Panc1 (cell line): ENCODE measurements around the gene TLCD3B. TPM values are rescaled to one million over a fixed set of nuclear protein-coding genes. Genes with fewer than 3 reads are reported as not detected.
A peak's percentile ranks its signal among the peaks of the same experiment; 100 is the strongest.

Experiments used
- ATAC-seq: fragments of 200-7000 bp; cut with Tn5 transposase; 2 replicates; pipeline ENCODE4 v1.9.1; 2020; ENCODE audit warnings: mild to moderate bottlenecking, moderate library complexity
- BruUV-seq: library from RNA; stranded (reverse); fragments of 400-500 nt; replicated peaks from 2 replicates; lab custom pipeline; 2021; lab: Mats Ljungman, UMichigan
- CTCF ChIA-PET: fragments of 300-600 bp; sonication (Branson Sonifier 250); formaldehyde crosslinking; loops from one replicate; lab custom pipeline; 2022; ENCODE audit warnings: antibody characterized with exemption; lab: Charles Lee
- POLR2A ChIA-PET: fragments of 300-600 bp; sonication (Branson Sonifier 250); formaldehyde crosslinking; loops from one replicate; lab custom pipeline; 2022; ENCODE audit warnings: antibody characterized with exemption; lab: Charles Lee
- DNase-seq: peaks from one replicate; pipeline ENCODE4 v3.0.0-alpha.2; 2010; ENCODE audit warnings: low read depth, low spot score
- H3K27ac ChIP-seq: 2 replicates; pipeline ENCODE4 v1.5.1; 2011; ENCODE audit warnings: mild to moderate bottlenecking, low read length, inconsistent platforms
- H3K27me3 ChIP-seq: fragments of 200-500 bp; sonication (Bioruptor generic); 2 replicates; pipeline ENCODE4 v1.6.0; 2014; ENCODE audit warnings: low read length, inconsistent platforms; ENCODE audit not compliant: control insufficient read depth, insufficient read depth
- H3K36me3 ChIP-seq: fragments of 200-500 bp; sonication (Bioruptor generic); 2 replicates; pipeline ENCODE4 v1.5.1; 2014; ENCODE audit warnings: inconsistent platforms, mild to moderate bottlenecking, low read length, moderate library complexity; ENCODE audit not compliant: control insufficient read depth, insufficient read depth
- H3K4me1 ChIP-seq: 2 replicates; pipeline ENCODE4 v1.5.1; 2011; ENCODE audit warnings: inconsistent platforms, mild to moderate bottlenecking, low read length, moderate library complexity; ENCODE audit not compliant: control insufficient read depth, insufficient read depth
- H3K4me3 ChIP-seq, 2 experiments: 2 replicates each; pipeline ENCODE4 v1.5.1; 2011 to 2012; ENCODE audit warnings: low read depth in 2 of 2, low read length in 2 of 2, mild to moderate bottlenecking in 2 of 2, inconsistent platforms in 1 of 2, moderate library complexity in 1 of 2
- H3K9me3 ChIP-seq: fragments of 200-500 bp; sonication (Bioruptor generic); 2 replicates; pipeline ENCODE4 v1.5.1; 2014; ENCODE audit warnings: low read depth, mild to moderate bottlenecking, inconsistent platforms, low read length, moderate library complexity; ENCODE audit not compliant: control insufficient read depth, insufficient read depth
- POLR2AphosphoS5 ChIP-seq: IDR thresholded peaks from 2 replicates; pipeline ENCODE4 v1.6.1; 2012; ENCODE audit warnings: mild to moderate bottlenecking, low read depth, low read length, moderate library complexity
- SIN3A ChIP-seq: IDR thresholded peaks from 2 replicates; pipeline ENCODE4 v1.6.1; 2012; ENCODE audit warnings: low read depth, mild to moderate bottlenecking, low read length, moderate library complexity, borderline replicate concordance; ENCODE audit not compliant: insufficient read depth
- TCF7L2 ChIP-seq: IDR thresholded peaks from 2 replicates; pipeline ENCODE4 v1.6.1; 2011; ENCODE audit warnings: mild to moderate bottlenecking, low read depth, low read length, inconsistent platforms
- in situ Hi-C: cut with HindIII; loops from 2 replicates; pipeline ENCODE4 v1.10.0; 2016; ENCODE audit warnings: low sequenced_read_pairs, low pct_unique_long_range_greater_than_20kb
- intact Hi-C: fragments of 100-400 bp; cut with micrococcal nuclease; formaldehyde crosslinking; loops from one replicate; pipeline ENCODE4 v1.10.0; 2022; ENCODE audit not compliant: unreplicated experiment
- total RNA-seq: library from RNA; stranded (reverse); gene quantifications from one replicate; pipeline ENCODE4 v1.2.1, GENCODE V29; 2021; ENCODE audit not compliant: unreplicated experiment
- TF ChIP-seq, protein P1 (sequence below): fragments of 450-650 bp; IDR thresholded peaks from 2 replicates; pipeline ENCODE4 v1.5.1; 2017; ENCODE audit warnings: mild to moderate bottlenecking
- TF ChIP-seq, protein P2 (sequence below), 2 experiments: IDR thresholded peaks; 2 replicates each; pipeline ENCODE4 v1.6.1; 2011 to 2012; ENCODE audit warnings: low read depth in 2 of 2, control low read depth in 1 of 2, low read length in 1 of 2, mild to moderate bottlenecking in 1 of 2, moderate library complexity in 1 of 2; ENCODE audit not compliant: insufficient read depth in 1 of 2

The TLCD3B gene
- total RNA-seq, 1 experiment from 2014 or later, result 3.5 TPM

DNA sequence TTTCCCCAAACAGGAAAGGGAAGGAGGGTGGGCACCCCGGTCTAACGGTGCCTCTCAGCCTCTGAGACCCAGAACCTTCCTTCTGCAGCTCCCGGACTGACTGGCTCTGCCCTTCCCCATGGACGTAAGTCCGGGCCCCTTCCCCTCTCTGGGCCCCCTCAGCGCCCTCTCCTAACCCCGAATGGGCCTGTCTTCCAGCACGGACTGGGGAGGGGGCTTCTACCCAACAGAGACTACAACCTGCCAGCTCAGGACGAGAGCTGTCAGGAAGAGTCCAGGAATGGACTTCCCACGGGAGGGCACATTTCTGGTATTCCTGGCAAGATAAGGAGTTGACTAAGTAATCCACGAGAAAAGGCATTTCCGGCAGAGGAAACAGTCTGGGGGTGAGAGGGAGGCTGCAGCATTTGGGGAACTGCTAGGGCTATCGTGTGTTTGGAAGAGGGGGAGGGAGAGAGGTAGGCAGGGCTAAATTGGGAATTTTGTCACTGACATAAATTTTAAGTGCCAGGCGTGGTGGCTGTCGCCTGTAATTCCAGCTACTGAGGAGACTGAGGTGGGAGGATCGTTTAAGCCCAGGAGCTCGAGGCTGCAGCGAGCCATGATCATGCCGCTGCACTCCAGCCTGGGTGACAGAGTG, 22.4 kb upstream of the TLCD3B start:
- TF ChIP-seq, protein P1, sequence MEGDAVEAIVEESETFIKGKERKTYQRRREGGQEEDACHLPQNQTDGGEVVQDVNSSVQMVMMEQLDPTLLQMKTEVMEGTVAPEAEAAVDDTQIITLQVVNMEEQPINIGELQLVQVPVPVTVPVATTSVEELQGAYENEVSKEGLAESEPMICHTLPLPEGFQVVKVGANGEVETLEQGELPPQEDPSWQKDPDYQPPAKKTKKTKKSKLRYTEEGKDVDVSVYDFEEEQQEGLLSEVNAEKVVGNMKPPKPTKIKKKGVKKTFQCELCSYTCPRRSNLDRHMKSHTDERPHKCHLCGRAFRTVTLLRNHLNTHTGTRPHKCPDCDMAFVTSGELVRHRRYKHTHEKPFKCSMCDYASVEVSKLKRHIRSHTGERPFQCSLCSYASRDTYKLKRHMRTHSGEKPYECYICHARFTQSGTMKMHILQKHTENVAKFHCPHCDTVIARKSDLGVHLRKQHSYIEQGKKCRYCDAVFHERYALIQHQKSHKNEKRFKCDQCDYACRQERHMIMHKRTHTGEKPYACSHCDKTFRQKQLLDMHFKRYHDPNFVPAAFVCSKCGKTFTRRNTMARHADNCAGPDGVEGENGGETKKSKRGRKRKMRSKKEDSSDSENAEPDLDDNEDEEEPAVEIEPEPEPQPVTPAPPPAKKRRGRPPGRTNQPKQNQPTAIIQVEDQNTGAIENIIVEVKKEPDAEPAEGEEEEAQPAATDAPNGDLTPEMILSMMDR, result no peak
- TF ChIP-seq, protein P2, sequence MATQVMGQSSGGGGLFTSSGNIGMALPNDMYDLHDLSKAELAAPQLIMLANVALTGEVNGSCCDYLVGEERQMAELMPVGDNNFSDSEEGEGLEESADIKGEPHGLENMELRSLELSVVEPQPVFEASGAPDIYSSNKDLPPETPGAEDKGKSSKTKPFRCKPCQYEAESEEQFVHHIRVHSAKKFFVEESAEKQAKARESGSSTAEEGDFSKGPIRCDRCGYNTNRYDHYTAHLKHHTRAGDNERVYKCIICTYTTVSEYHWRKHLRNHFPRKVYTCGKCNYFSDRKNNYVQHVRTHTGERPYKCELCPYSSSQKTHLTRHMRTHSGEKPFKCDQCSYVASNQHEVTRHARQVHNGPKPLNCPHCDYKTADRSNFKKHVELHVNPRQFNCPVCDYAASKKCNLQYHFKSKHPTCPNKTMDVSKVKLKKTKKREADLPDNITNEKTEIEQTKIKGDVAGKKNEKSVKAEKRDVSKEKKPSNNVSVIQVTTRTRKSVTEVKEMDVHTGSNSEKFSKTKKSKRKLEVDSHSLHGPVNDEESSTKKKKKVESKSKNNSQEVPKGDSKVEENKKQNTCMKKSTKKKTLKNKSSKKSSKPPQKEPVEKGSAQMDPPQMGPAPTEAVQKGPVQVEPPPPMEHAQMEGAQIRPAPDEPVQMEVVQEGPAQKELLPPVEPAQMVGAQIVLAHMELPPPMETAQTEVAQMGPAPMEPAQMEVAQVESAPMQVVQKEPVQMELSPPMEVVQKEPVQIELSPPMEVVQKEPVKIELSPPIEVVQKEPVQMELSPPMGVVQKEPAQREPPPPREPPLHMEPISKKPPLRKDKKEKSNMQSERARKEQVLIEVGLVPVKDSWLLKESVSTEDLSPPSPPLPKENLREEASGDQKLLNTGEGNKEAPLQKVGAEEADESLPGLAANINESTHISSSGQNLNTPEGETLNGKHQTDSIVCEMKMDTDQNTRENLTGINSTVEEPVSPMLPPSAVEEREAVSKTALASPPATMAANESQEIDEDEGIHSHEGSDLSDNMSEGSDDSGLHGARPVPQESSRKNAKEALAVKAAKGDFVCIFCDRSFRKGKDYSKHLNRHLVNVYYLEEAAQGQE (IDR thresholded peaks at IDR 0.05; ENCODE audit: insufficient read depth in 1 of 2, low read depth in 2 of 2, low read length in 1 of 2), result no peak
- TF ChIP-seq SIN3A (no peak), POLR2AphosphoS5 (no peak), TCF7L2 (no peak)
- Histone ChIP-seq H3K9me3 (no peaks in the 10 kb centered on the region), H3K4me3 (peak overlapping the region; percentile 86 to 94), H3K27ac (peak overlapping the region; percentile 88), H3K27me3 (no peaks in the 10 kb centered on the region), H3K4me1 (peaks cover 19% of the 10 kb centered on the region), H3K36me3 (no peaks in the 10 kb centered on the region; the same call in 1 of the 2 replicates)
- ChIA-PET POLR2A (interaction anchor here (0.6 to 1.4 kb wide), 2 partner anchors 8 to 12 kb away, joined by 4 to 5 read pairs; partner anchors contain the start of gene ALDOA), CTCF (no interaction called here)
- ATAC-seq, result peak; percentile 44
- in situ Hi-C loops (no loop called here), intact Hi-C loops (no loop called here)
- TSS peak; percentile 87 for BruUV-seq
- no peak for DNase-seq

DNA sequence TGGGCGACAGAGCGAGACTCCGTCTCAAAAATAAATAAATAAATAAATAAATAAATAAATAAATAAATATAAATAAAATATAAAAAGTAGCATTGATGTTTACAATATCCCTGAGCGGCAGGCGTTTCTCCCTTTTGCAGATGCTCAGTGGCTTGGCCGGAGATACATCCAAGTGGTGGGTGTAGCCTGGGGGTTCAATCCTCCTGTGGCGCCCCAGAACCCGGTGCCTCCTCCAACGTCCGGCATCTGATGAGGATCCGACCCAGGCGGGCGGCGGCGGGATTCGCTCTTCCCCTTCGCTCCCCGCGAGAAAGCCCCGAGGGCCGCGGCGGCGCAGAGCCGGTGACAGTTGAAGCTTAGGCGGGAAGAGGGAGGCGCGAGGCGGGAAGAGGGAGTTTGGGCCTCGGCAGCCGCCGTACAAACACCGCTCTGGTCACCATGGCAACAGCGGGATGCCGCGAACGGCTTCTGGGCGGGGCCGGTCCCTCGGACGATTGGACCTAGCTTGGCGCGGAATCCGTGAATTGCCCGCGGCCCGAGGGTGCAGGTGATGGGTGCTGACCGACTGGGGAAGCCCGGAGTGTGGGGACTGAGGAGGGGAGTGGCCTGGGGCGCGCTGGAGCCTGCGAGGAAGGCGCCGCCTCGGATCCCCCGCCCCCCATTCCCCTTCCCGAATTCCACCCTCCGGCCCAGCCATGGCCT, 21.8 kb upstream of the TLCD3B start:
- no TSS peak for BruUV-seq
- TF ChIP-seq SIN3A (peak; percentile 99; the same call in 1 of the 2 replicates), POLR2AphosphoS5 (peak; percentile 71), TCF7L2 (no peak)
- TF ChIP-seq, protein P1, result no peak
- TF ChIP-seq, protein P2 (IDR thresholded peaks at IDR 0.05; ENCODE audit: insufficient read depth in 1 of 2, low read depth in 2 of 2, low read length in 1 of 2), result peak in 1 of 2 experiments; percentile 55; a peak in 1 of 4 replicates

More for the DNA sequence above, 21.8 kb upstream of the TLCD3B start:
- Histone ChIP-seq H3K9me3 (no peaks in the 10 kb centered on the region), H3K36me3 (no peaks in the 10 kb centered on the region; the same call in 1 of the 2 replicates), H3K4me3 (peak overlapping the region; percentile 86 to 94), H3K27me3 (no peaks in the 10 kb centered on the region), H3K4me1 (peaks cover 19% of the 10 kb centered on the region), H3K27ac (peak overlapping the region; percentile 88)
- DNase-seq (peak; percentile 48), ATAC-seq (peak; percentile 83)
- in situ Hi-C loops, result no loop called here
- intact Hi-C loops, result no loop called here
- ChIA-PET POLR2A (interaction anchor here (0.5 to 1.4 kb wide), 2 partner anchors 13 to 41 kb away, joined by 3 to 5 read pairs; partner anchors contain the start of gene ALDOA), CTCF (interaction anchor here (0.6 kb wide), 2 partner anchors 9 to 1471 kb away, joined by 3 read pairs; no protein-coding TSS in a partner anchor)
